IPS-15b (cell line): Measurements from ENCODE around the gene SDK1.

ENCODE experiments used
- H3K27me3 ChIP-seq: one replicate; pipeline ENCODE4 v1.6.1; 2013; ENCODE audit warnings: low read length; ENCODE audit not compliant: control insufficient read depth, insufficient read depth
- H3K36me3 ChIP-seq: one replicate; pipeline ENCODE4 v1.6.1; 2013; ENCODE audit warnings: low read length; ENCODE audit not compliant: control insufficient read depth, insufficient read depth
- H3K4me1 ChIP-seq: one replicate; pipeline ENCODE4 v1.6.1; 2013; ENCODE audit warnings: mild to moderate bottlenecking, low read length; ENCODE audit not compliant: control insufficient read depth, insufficient read depth
- H3K4me3 ChIP-seq: one replicate; pipeline ENCODE4 v1.5.1; 2013; ENCODE audit warnings: low read depth, low read length
- H3K9ac ChIP-seq: one replicate; pipeline ENCODE4 v1.6.1; 2013; ENCODE audit warnings: low read depth, mild to moderate bottlenecking, low read length
- H3K9me3 ChIP-seq: one replicate; pipeline ENCODE4 v1.6.1; 2013; ENCODE audit warnings: mild to moderate bottlenecking, low read length; ENCODE audit not compliant: control insufficient read depth, insufficient read depth

SDK1 gene

GRCh38 chr7:3358991-3359390 lies 57.9 kb downstream of the SDK1 start:
- Histone ChIP-seq H3K27me3 (no peaks in the 10 kb centered on the region), H3K4me1 (no peaks in the 10 kb centered on the region), H3K4me3 (no peak overlapping the region), H3K9me3 (no peaks in the 10 kb centered on the region), H3K9ac (no peak overlapping the region), H3K36me3 (no peaks in the 10 kb centered on the region)

- Histone ChIP-seq H3K9ac (no peak overlapping the region), H3K4me3 (no peak overlapping the region), H3K4me1 (peaks cover 8% of the 10 kb centered on the region), H3K9me3 (no peaks in the 10 kb centered on the region), H3K27me3 (no peaks in the 10 kb centered on the region), H3K36me3 (no peaks in the 10 kb centered on the region)
These were observed 66.2 kb downstream of the SDK1 start for GRCh38 chr7:3367261-3367660.

DNA sequence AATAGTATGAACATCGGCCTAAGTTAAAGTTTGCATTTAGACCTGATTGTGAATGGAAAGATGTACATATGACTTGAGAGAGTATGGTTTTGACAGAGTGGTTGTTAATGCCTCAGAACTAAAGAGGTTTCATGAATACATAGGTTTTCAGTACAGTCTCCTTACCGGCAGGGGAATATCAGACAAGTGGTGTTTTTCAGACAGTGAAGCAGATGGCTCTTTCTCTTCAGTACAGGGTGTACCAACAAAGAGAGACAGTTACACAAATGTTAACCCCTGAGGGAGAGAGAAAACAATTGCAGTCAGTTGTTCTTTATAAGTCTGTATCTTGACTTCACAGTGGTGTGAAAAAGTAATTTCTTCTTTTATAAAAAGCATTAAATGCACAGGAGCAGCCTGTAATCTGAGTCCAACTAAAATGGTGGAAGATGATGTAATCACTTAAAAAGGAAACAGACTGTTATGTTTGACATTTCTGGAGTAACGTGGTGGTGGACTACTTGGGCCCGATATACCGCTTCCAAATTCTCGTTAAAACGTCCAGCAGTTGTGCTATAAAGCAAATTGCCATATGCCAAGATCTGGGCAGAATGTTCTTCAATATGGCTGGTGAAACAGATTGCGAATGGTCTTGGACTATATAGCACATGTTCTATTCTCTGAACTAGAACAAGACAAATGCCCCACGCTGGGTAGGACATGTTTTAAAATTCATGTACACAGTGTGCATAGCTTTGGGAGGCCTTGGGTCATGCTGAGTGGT lies 69.2 kb downstream of the SDK1 start:
- Histone ChIP-seq H3K9ac (no peak overlapping the region), H3K9me3 (no peaks in the 10 kb centered on the region), H3K4me3 (no peak overlapping the region), H3K36me3 (no peaks in the 10 kb centered on the region), H3K27me3 (no peaks in the 10 kb centered on the region), H3K4me1 (peaks cover 8% of the 10 kb centered on the region)

GRCh38 chr7:3370921-3371320 lies 69.9 kb downstream of the SDK1 start:
- no peak overlapping the region for H3K9ac ChIP-seq
- H3K9me3 ChIP-seq = no peaks in the 10 kb centered on the region
- H3K36me3 ChIP-seq = no peaks in the 10 kb centered on the region
- H3K4me3 ChIP-seq = no peak overlapping the region
- H3K27me3 ChIP-seq = no peaks in the 10 kb centered on the region
- peaks cover 8% of the 10 kb centered on the region for H3K4me1 ChIP-seq

DNA sequence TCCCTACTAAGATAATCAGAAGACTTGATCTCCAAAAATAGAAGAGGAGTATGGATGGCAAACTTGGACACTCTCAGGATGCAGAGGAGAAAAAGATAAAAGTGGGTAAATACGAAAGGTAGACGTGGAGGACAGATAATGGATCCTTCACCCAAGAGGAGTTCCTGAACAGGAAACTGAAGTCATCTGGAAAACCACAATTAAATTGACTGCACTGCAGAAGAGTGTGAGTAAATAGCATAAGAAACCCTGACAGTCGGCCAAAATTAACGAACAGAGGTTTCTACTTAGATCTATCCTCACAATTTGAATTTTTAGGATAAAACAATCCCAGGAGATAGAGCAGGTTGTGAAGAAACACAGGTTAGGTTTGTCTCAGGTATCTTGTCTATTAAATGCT lies 70.5 kb downstream of the SDK1 start:
- Histone ChIP-seq H3K9me3 (no peaks in the 10 kb centered on the region), H3K4me3 (no peak overlapping the region), H3K27me3 (no peaks in the 10 kb centered on the region), H3K4me1 (peaks cover 8% of the 10 kb centered on the region), H3K9ac (no peak overlapping the region), H3K36me3 (no peaks in the 10 kb centered on the region)

GRCh38 chr7:3374239-3374638 lies 73.2 kb downstream of the SDK1 start:
- H3K36me3 ChIP-seq = no peaks in the 10 kb centered on the region
- H3K9me3 ChIP-seq = no peaks in the 10 kb centered on the region
- no peak overlapping the region for H3K4me3 ChIP-seq
- no peaks in the 10 kb centered on the region for H3K27me3 ChIP-seq
- H3K9ac ChIP-seq = no peak overlapping the region
- peaks cover 8% of the 10 kb centered on the region for H3K4me1 ChIP-seq

- H3K4me1 ChIP-seq = peaks cover 6% of the 10 kb centered on the region
- no peaks in the 10 kb centered on the region for H3K27me3 ChIP-seq
- H3K9me3 ChIP-seq = no peaks in the 10 kb centered on the region
- no peaks in the 10 kb centered on the region for H3K36me3 ChIP-seq
- no peak overlapping the region for H3K4me3 ChIP-seq
- no peak overlapping the region for H3K9ac ChIP-seq
These were observed 77.5 kb downstream of the SDK1 start for GRCh38 chr7:3378390-3379150.

GRCh38 chr7:3380034-3380433 lies 79.0 kb downstream of the SDK1 start:
- H3K9me3 ChIP-seq = no peaks in the 10 kb centered on the region
- H3K27me3 ChIP-seq = no peaks in the 10 kb centered on the region
- H3K9ac ChIP-seq = no peak overlapping the region
- H3K36me3 ChIP-seq = no peaks in the 10 kb centered on the region
- H3K4me3 ChIP-seq = no peak overlapping the region
- peaks cover 6% of the 10 kb centered on the region for H3K4me1 ChIP-seq

- Histone ChIP-seq H3K9me3 (no peaks in the 10 kb centered on the region), H3K9ac (no peak overlapping the region), H3K4me1 (peaks cover 6% of the 10 kb centered on the region), H3K4me3 (peak overlapping the region; percentile 27), H3K36me3 (no peaks in the 10 kb centered on the region), H3K27me3 (no peaks in the 10 kb centered on the region)
These were observed 80.0 kb downstream of the SDK1 start for GRCh38 chr7:3380886-3381685.

- H3K4me3 ChIP-seq = no peak overlapping the region
- no peaks in the 10 kb centered on the region for H3K4me1 ChIP-seq
- H3K27me3 ChIP-seq = no peaks in the 10 kb centered on the region
- no peaks in the 10 kb centered on the region for H3K36me3 ChIP-seq
- no peaks in the 10 kb centered on the region for H3K9me3 ChIP-seq
- no peak overlapping the region for H3K9ac ChIP-seq
These were observed 85.6 kb downstream of the SDK1 start for GRCh38 chr7:3386423-3387190.

GRCh38 chr7:3393862-3394261 lies 92.8 kb downstream of the SDK1 start:
- Histone ChIP-seq H3K4me1 (no peaks in the 10 kb centered on the region), H3K36me3 (no peaks in the 10 kb centered on the region), H3K9ac (no peak overlapping the region), H3K27me3 (no peaks in the 10 kb centered on the region), H3K9me3 (no peaks in the 10 kb centered on the region), H3K4me3 (no peak overlapping the region)
